ENCODE measurements around the gene TMEM92. TPM values are rescaled to one million over a fixed set of nuclear protein-coding genes. Genes with fewer than 3 reads are reported as not detected.

Gene TMEM92
- polyA plus RNA-seq, 6 donors from 2014 or later = not detected

- no peaks in the 10 kb centered on the region for H3K9me3 Mint-ChIP-seq
- H3K36me3 Mint-ChIP-seq = no peaks in the 10 kb centered on the region
- DNase-seq (no peak), ATAC-seq (ENCODE audit: low read depth in 2 of 2) (no peak)
- H3K4me1 Mint-ChIP-seq = no peaks in the 10 kb centered on the region
- H3K4me3 Mint-ChIP-seq = no peak overlapping the region
- H3K27me3 Mint-ChIP-seq = peaks cover 0 to 5% (median under 1%) of the 10 kb centered on the region in 3 donors
- peak overlapping the region in 1 of 6 donors; percentile 38 for H3K27ac Mint-ChIP-seq
Observed at GRCh38 chr17:50319306-50320004, 45.2 kb downstream of the TMEM92 start.

- no peak for DNase-seq
- peaks cover 0 to 6% (median 0%) of the 10 kb centered on the region in 3 donors for H3K27me3 Mint-ChIP-seq
- H3K4me3 Mint-ChIP-seq = no peak overlapping the region
- H3K9me3 Mint-ChIP-seq = no peaks in the 10 kb centered on the region
- H3K36me3 Mint-ChIP-seq = no peaks in the 10 kb centered on the region
- H3K4me1 Mint-ChIP-seq = no peaks in the 10 kb centered on the region
- H3K27ac Mint-ChIP-seq = no peak overlapping the region
- ATAC-seq (ENCODE audit: low read depth in 2 of 2) = no peak
Observed at GRCh38 chr17:50322271-50322670, 48.0 kb downstream of the TMEM92 start.

- Mint-ChIP-seq H3K36me3 (no peaks in the 10 kb centered on the region), H3K4me3 (no peak overlapping the region), H3K4me1 (no peaks in the 10 kb centered on the region), H3K27ac (no peak overlapping the region), H3K27me3 (peaks cover 0 to 6% (median 0%) of the 10 kb centered on the region in 3 donors), H3K9me3 (no peaks in the 10 kb centered on the region)
- ATAC-seq (ENCODE audit: low read depth in 2 of 2) (no peak), DNase-seq (no peak)
Observed at GRCh38 chr17:50323060-50323459, 48.8 kb downstream of the TMEM92 start.

- no peaks in the 10 kb centered on the region for H3K36me3 Mint-ChIP-seq
- no peaks in the 10 kb centered on the region for H3K4me1 Mint-ChIP-seq
- no peaks in the 10 kb centered on the region for H3K9me3 Mint-ChIP-seq
- peaks cover 0 to 23% (median 11%) of the 10 kb centered on the region in 3 donors for H3K27me3 Mint-ChIP-seq
- no peak overlapping the region for H3K27ac Mint-ChIP-seq
- no peak for ATAC-seq (ENCODE audit: low read depth in 2 of 2)
- DNase-seq = no peak
- no peak overlapping the region for H3K4me3 Mint-ChIP-seq
Observed at GRCh38 chr17:50325906-50326305, 51.6 kb downstream of the TMEM92 start.

- Mint-ChIP-seq H3K9me3 (no peaks in the 10 kb centered on the region), H3K4me3 (no peak overlapping the region), H3K27ac (peak overlapping the region in 1 of 6 donors; percentile 24), H3K4me1 (no peaks in the 10 kb centered on the region), H3K27me3 (peaks cover under 1 to 24% (median 11%) of the 10 kb centered on the region in 3 donors), H3K36me3 (no peaks in the 10 kb centered on the region)
- no peak for ATAC-seq (ENCODE audit: low read depth in 2 of 2)
- DNase-seq = no peak
Observed at GRCh38 chr17:50326831-50327364, 52.6 kb downstream of the TMEM92 start.

DNA sequence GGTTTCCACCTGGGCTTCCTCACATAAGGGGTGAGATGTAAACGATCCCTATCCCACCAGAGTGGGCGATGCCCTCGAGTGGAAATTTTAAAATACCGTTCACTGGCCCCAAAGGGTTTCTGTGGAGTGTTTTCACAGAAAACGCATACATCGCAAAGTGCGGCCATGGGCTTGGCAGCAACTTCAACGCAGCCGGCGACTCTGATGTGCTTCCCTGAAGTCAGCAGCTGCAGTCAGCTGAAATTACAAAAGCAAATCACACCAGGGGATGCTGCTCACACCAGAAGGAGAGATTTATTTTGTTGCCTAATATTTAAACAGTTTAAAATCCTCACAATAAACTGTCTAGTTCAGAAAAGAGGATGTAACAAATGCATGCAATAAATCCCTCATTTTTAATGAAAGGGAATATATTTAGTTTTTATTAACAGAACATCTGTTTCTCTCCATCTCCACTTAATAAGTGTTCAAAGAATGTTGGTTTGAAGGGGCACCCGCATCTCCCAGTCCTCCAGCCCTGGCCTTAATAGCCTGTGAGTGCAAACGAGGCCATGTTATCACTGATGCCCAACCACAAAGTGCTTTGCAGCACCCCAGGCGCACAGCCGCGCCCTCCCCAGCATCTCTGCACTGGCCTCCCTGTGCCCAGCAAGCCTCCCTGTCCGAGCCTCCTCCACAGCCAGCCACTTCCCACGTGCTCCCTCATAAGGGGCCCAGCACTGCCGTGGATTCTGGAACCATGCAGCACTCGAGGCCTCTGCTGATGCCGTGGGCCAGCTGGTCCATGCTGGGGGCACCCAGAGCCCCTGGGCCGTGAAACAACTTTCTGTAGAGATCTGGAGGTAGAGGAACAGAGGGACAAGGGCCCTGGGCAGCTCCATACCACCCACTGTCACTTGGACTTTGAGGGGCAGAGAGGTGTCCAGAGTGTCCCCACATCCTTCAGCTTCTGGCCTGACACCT, 54.4 kb downstream of the TMEM92 start:
- DNase-seq (no peak), ATAC-seq (ENCODE audit: low read depth in 2 of 2) (no peak)
- H3K27me3 Mint-ChIP-seq = peaks cover 4 to 39% (median 26%) of the 10 kb centered on the region in 3 donors
- H3K4me3 Mint-ChIP-seq = no peak overlapping the region
- peaks cover 0 to 3% (median under 1%) of the 10 kb centered on the region in 3 donors for H3K4me1 Mint-ChIP-seq
- no peaks in the 10 kb centered on the region for H3K9me3 Mint-ChIP-seq
- H3K27ac Mint-ChIP-seq = no peak overlapping the region
- no peaks in the 10 kb centered on the region for H3K36me3 Mint-ChIP-seq

DNA sequence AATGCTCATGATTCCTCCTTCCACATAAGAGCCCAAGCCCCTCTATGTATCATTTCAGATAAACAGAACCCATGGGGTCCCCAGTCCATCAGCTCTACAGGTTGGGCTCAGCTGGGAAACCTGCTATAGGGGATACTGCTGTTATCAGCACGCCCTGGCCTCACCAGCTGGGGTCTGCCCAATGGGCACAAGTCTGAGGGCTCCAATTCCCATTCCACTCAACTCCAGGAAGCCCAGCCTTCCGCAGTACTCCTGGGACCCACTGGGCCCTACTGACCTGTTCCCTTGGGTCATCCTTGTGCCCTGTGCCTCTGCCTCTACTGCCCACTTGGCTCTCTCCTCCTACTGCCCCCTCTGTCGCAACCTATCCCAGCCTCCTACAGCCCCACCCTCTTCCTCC, 55.5 kb downstream of the TMEM92 start:
- no peak overlapping the region for H3K27ac Mint-ChIP-seq
- no peaks in the 10 kb centered on the region for H3K9me3 Mint-ChIP-seq
- ATAC-seq (ENCODE audit: low read depth in 2 of 2) (no peak), DNase-seq (no peak)
- no peak overlapping the region for H3K4me3 Mint-ChIP-seq
- H3K36me3 Mint-ChIP-seq = no peaks in the 10 kb centered on the region
- H3K4me1 Mint-ChIP-seq = peaks cover 0 to 5% (median 4%) of the 10 kb centered on the region in 3 donors
- peaks cover 4 to 43% (median 32%) of the 10 kb centered on the region in 3 donors for H3K27me3 Mint-ChIP-seq

DNA sequence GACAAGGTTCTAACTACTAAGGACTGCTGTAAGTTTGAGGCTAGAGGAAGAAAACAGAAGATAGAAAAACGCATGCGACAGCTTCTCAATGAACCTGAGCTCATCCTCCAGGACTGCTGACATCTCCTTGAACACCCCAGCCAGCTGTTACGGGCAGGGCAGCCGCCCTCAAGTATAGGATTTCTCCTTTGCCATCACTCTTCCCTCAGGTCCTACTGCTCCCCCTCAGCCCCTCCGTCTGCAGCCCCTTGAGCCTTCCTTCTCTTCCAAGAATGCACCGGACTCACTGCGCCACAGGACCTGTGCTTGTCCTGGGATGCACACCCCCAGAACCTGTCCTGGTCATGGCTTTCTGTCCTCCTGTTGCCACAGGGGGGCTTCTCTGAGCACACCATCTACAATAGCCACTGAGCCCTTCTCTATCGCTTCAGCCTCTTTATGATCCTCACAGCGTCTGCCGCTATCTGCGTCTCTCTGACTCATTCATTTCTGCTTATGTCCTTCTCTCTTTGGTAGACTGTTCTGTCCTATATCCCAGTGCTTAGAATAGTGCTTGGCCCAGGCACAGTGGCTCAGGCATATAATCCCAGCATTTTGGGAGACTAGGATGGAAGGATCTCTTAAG, 56.0 kb downstream of the TMEM92 start:
- H3K36me3 Mint-ChIP-seq = no peaks in the 10 kb centered on the region
- no peaks in the 10 kb centered on the region for H3K9me3 Mint-ChIP-seq
- DNase-seq (no peak), ATAC-seq (ENCODE audit: low read depth in 2 of 2) (no peak)
- peaks cover 4 to 43% (median 32%) of the 10 kb centered on the region in 3 donors for H3K27me3 Mint-ChIP-seq
- no peak overlapping the region for H3K4me3 Mint-ChIP-seq
- peaks cover 0 to 5% (median 4%) of the 10 kb centered on the region in 3 donors for H3K4me1 Mint-ChIP-seq
- H3K27ac Mint-ChIP-seq = no peak overlapping the region

Other genes with a start within 250 kb of the TMEM92 start
- gene ITGA3, start 218.4 kb upstream of the TMEM92 start, polyA plus RNA-seq (ENCODE audit: low read depth in 6 of 6) = 1 to 10 TPM in 1 of 6 donors, under 1 TPM in 4, not detected in 1; 0.29 to 1.4 (median 0.62) TPM
- 10 to 100 TPM; 33.4 to 49.6 (median 40.3) TPM for gene PDK2, start 179.1 kb upstream of the TMEM92 start, polyA plus RNA-seq (ENCODE audit: low read depth in 6 of 6)
- under 1 TPM in 2 of 6 donors, not detected in 4; 0.11 to 0.31 TPM for gene SAMD14, start 144.3 kb upstream of the TMEM92 start, polyA plus RNA-seq (ENCODE audit: low read depth in 6 of 6)
- gene PPP1R9B, start 123.8 kb upstream of the TMEM92 start, polyA plus RNA-seq (ENCODE audit: low read depth in 6 of 6) = 1 to 10 TPM in 5 of 6 donors, under 1 TPM in 1; 0.55 to 3.5 (median 2.3) TPM
- 10 to 100 TPM in 1 of 6 donors, 1 to 10 TPM in 5; 2.0 to 16.6 (median 3.5) TPM for gene SGCA, start 108.5 kb upstream of the TMEM92 start, polyA plus RNA-seq (ENCODE audit: low read depth in 6 of 6)
- under 1 TPM in 2 of 6 donors, not detected in 4; 0.23 to 0.80 TPM for gene COL1A1, start 72.8 kb upstream of the TMEM92 start, polyA plus RNA-seq (ENCODE audit: low read depth in 6 of 6)
- 10 to 100 TPM in 2 of 6 donors, 1 to 10 TPM in 4; 5.7 to 14.0 (median 9.5) TPM for gene XYLT2, start 71.7 kb downstream of the TMEM92 start, polyA plus RNA-seq (ENCODE audit: low read depth in 6 of 6)
- gene MRPL27, start 98.7 kb downstream of the TMEM92 start, polyA plus RNA-seq (ENCODE audit: low read depth in 6 of 6) = 10 to 100 TPM; 46.6 to 62.9 (median 50.4) TPM
- under 1 TPM in 4 of 6 donors, not detected in 2; 0.36 to 0.87 (median 0.59) TPM for gene EME1, start 98.8 kb downstream of the TMEM92 start, polyA plus RNA-seq (ENCODE audit: low read depth in 6 of 6)
- gene LRRC59, start 123.1 kb downstream of the TMEM92 start, polyA plus RNA-seq (ENCODE audit: low read depth in 6 of 6) = 10 to 100 TPM; 15.4 to 29.2 (median 20.0) TPM
- 1 to 10 TPM; 3.3 to 9.1 (median 5.2) TPM for gene ACSF2, start 151.8 kb downstream of the TMEM92 start, polyA plus RNA-seq (ENCODE audit: low read depth in 6 of 6)
- gene CHAD, start 194.4 kb downstream of the TMEM92 start, polyA plus RNA-seq (ENCODE audit: low read depth in 6 of 6) = under 1 TPM in 3 of 6 donors, not detected in 3; 0.14 to 0.24 (median 0.16) TPM
- gene RSAD1, start 204.4 kb downstream of the TMEM92 start, polyA plus RNA-seq (ENCODE audit: low read depth in 6 of 6) = 10 to 100 TPM; 42.1 to 58.9 (median 51.0) TPM
- gene MYCBPAP, start 234.0 kb downstream of the TMEM92 start, polyA plus RNA-seq (ENCODE audit: low read depth in 6 of 6) = under 1 TPM in 3 of 6 donors, not detected in 3; 0.14 to 0.75 (median 0.47) TPM